SKM-1 (cell line): Measurements from ENCODE around the gene GAD1.

Experiments
- DNase-seq: peaks from one replicate; lab custom pipeline; 2025; ENCODE audit not compliant: unreplicated experiment; lab: John Stamatoyannopoulos, UW

GAD1 gene

GRCh38 chr2:170817093-170818035 lies 677 bp downstream of the GAD1 start:
- no peak for DNase-seq

- DNase-seq: no peak
Observed at GRCh38 chr2:170818036-170818751, 1.5 kb downstream of the GAD1 start.

DNA sequence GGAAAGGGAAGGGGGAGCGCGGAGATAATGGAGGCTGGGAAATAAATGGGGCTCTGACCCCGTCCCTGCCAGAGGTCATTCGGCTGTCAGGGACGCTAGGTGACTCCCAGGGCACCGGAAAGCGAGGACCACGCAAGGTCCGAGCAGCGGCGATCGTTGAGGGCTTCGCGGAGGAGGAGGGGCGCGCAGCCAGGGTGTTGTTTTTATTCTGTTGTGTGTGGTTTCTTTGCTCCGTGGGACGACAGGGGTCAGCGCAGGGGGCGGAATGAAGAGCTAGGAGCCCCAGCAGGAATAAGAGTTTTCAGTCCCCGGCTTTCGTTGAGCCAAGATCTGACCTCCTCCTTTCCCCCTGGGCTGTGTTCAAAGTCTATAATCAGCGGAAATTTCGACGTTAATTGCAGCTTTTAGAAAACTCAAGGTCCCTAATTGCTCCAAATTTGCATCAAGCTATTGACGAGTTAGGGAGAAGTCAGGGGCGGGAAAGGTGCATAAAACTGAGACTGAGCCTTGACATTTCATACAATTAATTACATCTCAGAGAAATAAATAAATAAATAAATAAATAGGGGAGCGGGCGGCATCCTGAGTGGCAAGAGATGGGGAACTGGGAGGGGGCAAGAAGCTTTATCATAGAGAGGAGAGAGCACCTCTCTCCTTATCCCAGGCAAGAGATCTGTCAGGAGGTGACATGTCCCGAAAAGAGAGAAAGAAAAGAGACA lies 2.2 kb downstream of the GAD1 start:
- no peak for DNase-seq

DNA sequence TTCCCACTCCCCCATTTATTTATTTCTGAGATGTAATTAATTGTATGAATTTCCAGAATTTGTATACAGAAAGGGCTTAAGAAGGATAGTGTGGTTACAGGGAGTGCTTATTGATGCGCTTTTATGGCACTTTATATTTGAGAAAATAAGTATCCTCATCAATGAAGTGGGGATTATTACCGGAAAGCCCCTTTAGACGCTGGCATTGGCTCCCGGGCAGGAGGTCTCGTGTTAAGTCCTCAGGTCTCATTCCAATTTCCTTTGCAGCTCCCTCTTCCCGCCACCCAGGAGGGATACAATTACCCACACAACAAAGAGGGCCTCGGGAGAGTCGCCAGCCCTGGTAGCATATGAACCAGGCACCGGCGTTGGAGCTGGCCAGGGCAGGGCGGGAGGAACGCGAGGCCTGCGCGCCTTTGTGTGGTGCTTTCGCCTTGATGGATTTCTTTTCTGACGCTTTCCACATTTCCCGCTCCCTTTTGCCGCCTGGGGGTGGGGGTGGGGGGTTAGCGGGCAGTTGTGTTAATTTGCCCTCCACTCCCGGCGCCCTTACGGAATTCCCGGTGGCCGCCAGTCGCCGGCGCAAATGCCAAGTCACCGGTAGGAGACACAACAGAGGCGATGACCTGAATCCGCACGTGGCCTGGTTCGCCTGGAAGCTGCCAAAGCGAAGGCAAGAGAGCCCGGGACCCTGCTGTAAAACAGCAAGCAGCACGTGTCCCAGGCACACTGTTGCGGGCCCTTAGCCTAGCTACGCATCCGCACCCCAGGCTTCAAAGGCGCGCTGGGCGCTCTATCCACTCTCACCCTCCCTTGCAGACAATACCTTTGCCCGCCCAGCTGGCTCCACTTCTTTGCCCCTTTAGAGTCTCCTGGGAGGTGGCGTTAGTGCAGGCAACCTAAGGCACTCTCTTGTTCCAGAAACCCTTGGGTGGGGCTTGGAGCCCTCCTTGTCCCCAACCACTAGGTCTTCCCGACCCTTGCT lies 3.3 kb downstream of the GAD1 start:
- no peak for DNase-seq

DNA sequence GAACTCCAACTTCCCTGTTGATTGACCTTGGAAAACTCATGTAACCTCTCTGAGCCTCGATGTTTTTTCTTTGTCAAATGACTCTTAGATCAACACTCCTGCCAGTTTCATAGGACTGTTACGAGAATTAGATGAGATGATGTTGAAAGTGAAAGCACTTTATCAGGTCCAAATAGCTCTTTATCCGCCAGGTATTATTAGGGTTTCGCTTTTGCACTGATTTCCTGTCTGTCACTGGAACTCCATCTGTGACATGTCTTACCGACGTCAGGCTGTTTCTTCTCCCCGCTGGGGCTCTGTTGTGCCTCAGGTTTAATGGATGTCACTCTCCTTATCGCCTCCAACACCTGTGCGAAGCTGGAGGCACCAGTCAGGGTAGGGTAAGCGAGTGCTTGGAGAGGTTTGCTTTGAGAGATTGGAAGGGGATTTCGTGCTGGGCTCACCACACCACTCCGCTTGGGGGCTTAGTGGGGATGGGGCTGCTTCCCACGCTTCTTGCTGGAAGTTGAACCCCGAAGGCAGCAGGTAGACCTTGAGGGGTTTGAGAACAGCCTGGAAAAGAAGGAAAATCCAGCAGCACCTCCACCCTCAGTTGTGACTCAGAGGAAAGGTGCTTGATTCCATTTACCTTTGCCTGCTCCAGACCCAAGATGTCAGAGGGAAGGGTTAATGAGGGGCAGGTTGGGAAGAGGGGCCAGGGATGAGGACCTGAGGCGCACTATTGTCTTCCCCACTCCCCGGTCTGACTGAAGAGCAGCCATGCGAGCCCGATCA lies 4.3 kb downstream of the GAD1 start:
- no peak for DNase-seq

GRCh38 chr2:170821531-170822289 lies 5.0 kb downstream of the GAD1 start:
- DNase-seq: no peak

DNA sequence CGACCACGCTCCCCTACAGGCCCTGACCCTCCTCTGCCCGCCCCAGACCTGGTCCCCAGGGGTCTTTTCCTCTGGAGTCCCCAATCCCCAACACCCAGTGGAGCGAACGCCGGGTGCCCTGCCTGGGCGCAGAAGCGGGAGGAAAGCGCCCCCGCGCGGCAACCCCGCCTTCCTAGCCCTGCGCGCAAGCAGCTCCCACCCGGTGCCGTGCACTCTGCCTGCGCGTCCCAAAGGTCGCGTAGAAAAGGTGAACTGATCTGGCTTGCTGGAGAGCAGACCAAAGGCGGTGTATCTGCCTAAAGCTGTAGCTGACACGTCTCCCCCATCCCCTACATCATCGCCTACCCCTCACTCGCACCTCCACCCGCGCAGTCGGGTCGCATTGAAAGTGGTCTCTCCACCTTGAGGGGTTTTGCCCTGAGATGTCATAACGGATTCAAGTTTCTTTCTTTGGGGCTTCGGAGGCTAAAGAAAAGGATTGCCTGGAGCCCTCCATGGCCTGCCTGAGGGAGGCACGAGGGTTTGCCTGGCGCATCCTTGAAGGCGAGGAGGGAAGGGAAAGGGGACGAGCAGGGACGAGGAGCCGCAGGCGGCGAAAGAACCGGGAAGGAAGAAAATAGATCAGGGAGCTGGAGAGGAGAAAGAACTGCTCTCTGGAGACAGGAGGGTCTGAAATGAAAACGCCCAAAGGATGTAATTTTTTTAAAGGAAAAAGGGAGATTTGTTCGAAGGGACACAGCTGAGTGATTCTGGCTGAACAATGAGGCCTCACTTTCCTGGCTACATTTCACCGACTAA lies 5.8 kb downstream of the GAD1 start:
- DNase-seq: no peak

- DNase-seq: no peak
Observed at GRCh38 chr2:170823088-170823897, 6.6 kb downstream of the GAD1 start.

- no peak for DNase-seq
Observed at GRCh38 chr2:170823898-170824215, 7.2 kb downstream of the GAD1 start.

DNA sequence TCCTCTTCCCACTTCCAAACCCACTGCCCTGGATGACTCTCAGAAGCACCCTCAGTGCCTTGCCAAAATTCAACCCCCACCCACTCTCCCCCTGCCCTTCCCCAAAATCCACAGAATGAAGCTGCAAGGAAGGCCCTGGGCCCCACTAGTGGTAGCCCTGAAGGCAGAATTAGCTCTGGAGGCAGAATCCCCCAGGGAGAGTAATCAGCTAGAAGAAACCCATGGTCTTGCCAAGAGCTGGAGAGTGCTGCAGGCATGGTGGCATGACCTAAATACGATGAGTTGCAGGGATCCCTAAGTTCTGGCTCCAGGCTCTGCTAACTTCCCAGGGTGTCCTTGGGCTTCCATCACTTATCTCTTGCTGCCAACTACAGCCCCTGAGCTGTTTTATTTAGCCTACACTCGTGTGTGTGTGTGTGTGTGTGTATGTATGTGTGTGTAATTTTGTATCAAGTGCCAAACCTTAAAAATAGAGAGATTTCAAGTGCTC lies 7.9 kb downstream of the GAD1 start:
- DNase-seq: no peak

- no peak for DNase-seq
Observed at GRCh38 chr2:170827841-170828532, 11.3 kb downstream of the GAD1 start.

DNA sequence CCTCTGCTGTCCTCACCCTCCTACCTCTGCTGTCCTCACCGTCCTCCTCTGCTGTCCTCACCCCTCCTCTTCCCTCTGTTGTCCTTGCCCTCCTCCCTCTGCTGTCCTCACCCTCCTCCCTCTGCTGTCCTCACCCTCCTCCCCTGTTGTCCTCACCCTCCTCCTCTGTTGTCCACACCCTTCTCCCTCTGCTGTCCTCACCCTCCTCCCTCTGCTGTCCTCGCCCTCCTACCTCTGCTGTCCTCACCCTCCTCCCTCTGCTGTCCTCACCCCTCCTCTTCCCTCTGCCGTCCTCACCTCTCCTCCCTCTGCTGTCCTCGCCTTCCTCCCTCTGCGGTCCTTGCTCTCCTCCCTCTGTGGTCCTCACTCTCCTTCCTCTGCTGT lies 11.8 kb downstream of the GAD1 start:
- DNase-seq: no peak

DNA sequence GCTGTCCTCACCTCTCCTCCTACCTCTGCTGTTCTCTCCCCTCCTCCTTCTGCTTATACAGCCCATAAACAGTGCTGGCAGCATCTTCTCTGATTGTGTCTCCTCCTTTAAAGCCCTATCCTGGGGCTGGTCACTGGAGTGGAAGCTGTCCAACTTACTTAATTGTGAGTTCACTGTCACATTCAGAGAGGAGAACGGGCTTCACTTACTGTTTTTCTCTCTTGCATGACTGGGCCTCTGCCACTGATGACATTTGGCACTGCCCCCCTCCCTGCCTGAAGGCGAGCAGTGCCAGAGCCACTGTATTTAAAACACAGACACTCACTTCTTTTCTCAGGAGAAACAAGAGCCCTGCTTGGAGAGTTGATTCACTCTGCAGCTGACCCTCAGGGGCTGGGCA lies 12.3 kb downstream of the GAD1 start:
- no peak for DNase-seq

GRCh38 chr2:170830166-170830565 lies 13.5 kb downstream of the GAD1 start:
- DNase-seq: no peak

GRCh38 chr2:170831115-170831514 lies 14.4 kb downstream of the GAD1 start:
- no peak for DNase-seq

- no peak for DNase-seq
Observed at GRCh38 chr2:170836027-170836426, 19.3 kb downstream of the GAD1 start.

DNA sequence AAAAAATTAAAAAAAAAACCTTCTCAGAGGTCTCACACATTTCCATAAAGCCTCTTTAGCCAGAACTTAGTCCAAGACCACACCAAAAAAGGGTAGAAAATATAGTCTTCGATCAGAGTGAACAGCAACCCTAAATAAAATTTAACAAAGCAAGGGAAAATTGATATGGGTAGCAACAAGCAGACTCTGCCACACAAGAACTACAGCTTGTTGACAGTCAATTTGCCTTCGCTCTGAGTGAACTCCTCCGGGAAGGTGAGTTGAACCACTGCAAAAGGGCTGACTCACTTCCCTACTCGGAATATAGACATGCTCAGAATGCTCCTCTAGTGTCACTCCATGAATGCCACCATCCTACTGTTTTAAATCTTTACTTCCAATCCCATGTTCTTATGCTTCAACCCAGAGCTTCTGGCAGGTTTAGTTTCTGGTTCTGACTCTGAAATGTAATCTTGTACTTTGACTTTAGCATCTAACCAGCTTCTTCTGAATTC lies 24.1 kb downstream of the GAD1 start:
- DNase-seq: no peak
